Measurements from ENCODE around the gene UBE2I.
"Not testable (repeated sequence)": the region's sequence is repeated elsewhere in the genome, so short reads cannot be mapped to it uniquely, and the experiment has no call there.

Gene UBE2I

DNA sequence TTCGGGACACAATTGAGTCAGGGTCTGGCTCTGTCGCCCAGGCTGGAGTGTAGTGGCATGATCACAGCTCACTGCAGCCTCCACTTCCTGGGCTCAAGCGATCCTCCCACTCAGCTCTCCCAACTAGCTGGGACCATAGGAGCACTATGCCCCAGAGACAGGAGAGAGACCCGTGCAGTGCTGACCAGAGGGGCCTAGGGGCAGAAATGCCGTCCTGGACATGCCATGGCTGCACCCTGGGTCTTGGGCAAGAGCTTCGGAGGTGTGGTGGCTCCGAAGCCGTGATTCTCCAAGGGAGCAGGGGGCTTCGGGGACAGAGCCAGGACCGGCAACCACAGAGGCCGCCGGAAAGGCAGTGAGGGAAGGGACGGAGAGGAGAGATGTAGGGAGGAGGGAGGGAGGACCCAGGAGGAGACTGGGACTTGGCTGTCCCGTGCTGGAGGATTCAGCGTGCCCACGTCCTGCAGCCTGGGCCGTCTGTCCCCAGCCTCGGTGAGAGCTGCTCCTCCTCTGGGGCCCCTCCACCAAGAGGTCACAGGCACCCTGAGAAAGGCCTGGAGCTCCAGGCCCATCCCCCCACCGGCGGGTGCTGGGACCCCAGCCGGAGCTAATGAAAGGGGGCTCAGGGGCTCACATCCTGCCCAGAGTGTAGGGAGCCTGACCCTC lies 31.7 kb upstream of the UBE2I start:
- no peak for DNase-seq

DNA sequence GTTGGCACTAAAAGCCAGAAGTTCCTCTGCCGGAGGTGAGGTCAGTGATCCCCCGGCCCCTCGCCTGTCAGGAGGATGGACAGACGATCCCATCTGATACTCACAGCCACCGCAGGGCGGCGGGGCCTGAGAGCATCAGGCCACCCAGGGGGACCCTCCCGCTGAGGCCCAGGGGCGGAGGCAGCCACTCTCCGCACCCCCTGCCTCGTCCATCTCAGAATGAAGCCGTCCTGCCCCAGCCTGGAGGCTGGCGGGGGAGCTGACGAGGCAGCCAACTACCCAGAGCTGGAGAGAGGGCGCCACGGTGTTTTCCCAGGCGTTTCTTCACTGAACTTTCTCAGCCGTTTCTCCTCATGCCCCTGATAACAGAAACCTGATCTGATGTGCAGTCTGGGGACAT lies 31.0 kb upstream of the UBE2I start:
- no peak for DNase-seq

- DNase-seq: no peak
Measured at GRCh38 chr16:1279081-1279944, 30.1 kb upstream of the UBE2I start.

DNA sequence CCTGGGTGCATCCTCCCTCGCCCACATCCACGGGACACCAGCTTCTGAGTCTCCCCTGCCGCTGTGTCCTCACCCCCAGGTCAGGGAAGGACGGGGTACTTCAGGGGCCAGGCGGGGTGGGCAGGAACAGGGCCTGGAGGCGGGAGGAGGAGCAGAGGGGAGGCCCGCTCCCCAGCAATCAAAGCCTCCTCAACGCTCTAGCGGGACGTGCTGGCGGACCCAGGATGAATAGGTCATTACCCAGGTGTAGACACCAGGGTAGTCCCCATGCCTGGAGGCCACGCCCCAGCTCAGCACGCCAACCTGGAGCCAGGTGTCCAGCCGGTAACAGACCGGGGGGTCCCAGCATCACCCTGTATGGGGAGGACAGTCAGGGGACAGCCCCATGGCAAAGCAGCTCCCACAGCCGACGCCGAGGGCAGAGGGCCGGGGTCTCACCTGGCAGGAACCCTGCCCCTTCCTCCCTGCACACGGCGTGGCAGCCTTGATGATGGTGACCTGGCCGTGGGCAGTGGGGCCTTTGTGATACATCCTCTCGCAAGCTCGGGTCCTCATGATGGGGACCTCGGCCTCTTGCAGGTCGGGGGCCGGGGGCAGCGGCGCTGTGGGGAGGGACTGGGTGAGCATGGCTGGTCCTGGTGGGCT lies 29.4 kb upstream of the UBE2I start:
- DNase-seq: no peak

DNA sequence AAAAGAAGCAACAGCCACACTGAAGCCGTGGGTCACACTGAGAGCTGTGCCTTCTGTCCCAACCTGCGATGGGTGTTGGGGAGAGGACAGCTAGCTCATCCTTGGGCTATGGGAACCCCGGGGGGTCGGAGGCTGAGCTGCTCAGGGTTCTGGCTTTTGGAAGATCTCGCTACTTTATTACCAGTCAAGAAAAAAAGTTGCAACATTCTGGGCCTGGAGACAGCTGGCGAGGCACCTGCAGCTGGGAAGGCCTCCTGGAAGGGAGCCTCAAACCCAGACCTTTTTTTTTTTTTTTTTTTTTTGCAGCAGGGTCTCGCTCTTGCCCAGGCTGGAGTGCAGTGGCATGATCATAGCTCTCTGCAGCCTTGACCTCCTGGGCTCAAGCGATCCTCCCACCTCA lies 28.7 kb upstream of the UBE2I start:
- DNase-seq: no peak

DNA sequence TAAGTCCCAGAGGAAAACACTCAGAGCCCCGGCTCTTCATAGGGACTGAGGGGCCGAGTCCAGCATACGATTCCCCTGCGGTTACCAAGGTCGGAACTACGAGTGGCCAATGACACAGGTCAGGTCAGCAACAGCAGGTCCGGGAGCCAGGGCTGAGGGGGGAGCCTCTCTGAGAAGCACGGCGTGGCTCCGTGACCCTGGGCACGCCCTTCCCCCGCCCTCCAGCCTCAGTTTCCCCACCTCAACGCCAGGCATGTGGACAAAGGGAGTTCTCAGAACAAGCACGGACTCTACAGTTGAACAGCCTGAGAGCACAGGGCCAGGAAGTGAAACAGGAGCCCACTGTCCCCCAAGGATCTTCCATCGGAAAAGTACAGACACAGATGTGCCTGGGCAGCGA lies 27.9 kb upstream of the UBE2I start:
- DNase-seq: no peak

DNA sequence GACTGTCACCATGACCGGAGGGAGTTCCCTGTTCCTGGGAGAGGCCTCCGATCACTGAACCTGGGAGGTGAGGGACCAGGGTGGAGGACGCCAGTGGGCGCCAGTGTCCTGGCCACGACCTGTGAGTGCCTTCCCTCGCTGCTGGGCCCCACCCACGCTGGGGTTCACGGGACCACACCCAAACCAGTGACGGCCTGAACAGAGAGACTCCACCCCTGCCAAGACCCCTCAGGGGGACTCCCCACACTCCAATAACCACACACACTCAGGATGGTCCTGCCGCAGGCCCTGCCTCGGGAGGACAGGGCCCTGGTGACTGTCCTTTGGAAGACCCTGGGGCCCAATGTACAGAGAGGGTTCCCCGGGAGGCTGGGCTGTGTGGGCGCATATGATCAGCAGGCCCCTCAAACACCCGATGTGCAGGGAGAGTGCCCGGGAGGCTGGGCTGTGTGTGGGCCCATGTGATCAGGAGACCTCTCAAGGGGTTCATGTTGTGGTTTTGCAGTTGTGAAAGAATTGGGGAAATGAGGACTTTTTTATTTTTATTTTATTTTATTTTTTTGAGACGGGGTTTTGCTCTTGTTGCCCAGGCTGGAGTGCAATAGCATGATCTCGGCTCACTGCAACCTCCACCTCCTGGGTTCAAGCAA lies 27.0 kb upstream of the UBE2I start:
- DNase-seq: no peak

DNA sequence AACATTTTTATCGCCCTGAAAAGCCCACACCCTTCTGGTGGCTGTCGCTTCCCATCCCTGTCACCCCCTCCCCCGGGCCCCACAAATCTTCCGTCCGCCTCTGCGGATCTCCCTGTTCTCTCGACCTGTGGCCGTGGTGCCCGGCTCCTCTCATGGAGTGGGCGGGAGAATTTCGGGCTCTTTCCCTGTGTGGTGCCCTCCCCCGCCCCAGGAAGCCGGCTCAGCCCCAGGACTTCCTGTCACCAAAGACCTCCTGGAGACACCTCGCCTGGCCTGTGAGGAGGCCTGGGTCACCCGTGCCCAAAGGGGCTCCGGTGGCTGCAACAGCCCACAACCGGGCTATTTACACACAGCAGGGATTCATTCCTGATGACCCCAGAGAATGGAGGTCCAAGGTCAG lies 26.1 kb upstream of the UBE2I start:
- DNase-seq: no peak

DNA sequence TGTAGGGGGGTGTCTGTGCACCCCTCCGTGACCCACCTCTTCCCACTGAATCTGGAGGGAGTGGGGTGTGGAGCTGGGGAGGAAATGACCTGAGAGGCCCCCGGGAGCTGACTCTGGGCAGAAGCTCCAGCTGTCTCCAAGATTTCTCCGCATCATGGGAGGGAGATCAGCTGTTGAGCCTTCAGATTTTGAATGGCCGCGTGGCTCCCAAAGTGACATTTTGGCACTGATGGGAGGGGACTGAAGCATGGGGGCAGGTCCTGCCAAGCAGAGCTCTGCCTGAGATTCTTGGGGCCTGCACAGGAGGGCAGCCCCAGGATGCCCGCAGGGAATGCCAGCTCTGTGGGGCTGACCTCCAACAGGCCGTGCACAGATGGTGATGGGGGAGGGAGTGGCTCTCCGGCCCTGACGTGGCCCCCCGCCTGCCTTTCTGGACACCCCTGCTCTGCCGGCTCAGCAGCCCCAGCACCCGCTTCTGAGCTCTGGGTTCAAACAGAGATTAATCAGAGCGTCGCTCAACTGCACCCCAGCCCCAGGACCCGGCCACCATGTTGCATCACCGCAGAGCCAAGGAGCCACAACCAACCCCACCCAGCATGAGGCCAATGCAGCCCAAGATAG lies 25.3 kb upstream of the UBE2I start:
- no peak for DNase-seq

- DNase-seq: no peak
Measured at GRCh38 chr16:1285669-1286512, 23.5 kb upstream of the UBE2I start.

GRCh38 chr16:1286513-1287094 lies 22.8 kb upstream of the UBE2I start:
- DNase-seq: no peak

DNA sequence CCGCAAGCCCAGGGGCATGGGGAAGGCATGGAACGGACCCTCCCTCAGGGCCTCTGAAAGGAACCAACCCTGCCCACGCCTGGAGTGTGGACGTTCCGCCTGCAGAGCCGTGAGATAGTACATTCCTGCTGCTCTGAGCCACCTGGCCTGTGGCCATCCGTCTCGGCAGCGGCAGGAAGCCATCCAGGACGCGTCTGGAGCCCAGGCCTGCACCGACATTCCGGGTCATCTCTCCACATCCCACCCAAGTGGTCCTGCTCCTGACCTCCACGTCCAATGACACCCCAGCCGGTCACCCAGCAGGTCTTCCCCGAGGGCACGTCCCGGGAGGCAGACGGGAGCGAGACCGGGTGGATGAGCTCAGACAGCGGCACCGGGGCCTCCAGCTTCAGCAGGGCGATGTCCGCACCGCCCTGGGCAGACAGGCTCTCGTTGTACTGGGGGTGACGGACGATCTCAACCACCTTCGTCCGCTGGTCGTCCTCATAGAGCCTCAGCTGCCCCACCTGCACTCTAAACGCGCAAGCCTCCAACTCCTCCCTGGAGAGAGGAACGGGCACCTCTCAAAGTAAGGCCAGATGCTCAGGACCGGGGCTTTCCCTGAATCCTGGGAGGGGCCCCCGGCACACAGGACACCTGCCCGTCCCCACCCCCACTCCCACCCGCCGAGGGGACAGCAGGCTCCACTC lies 21.3 kb upstream of the UBE2I start:
- no peak for DNase-seq

DNA sequence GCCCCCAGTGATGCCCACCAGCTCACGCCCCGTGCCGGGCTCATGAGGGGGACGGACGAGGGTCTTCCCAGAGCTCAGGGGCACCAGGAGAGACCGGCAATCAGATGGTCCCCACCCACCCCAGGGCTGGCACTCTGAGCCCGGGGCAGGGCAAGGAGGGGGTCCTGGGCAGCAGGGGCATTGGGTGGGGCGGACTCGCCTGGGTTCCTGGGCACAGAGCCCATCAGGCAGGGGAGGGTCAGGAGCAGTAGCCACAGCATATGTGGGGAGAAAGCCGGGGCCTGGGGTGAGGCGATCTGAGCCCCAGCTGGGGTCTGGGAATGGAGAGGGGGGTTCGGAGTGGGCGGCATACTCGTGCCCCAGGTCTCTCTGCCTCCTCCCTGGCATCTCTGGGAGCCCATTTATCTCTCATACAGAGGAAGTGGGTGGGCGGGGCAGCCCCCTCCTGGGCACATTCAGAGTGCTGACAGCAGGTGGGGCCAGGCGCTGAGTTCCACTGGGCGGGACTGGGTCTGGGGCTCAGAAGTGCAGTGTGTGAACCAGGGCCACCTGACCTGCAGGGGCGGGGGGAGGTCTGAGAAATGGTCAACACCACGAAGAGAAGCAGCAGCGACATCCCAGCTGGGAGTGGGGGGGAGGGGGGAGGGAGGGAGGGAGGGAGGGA lies 20.5 kb upstream of the UBE2I start:
- no peak for DNase-seq

DNA sequence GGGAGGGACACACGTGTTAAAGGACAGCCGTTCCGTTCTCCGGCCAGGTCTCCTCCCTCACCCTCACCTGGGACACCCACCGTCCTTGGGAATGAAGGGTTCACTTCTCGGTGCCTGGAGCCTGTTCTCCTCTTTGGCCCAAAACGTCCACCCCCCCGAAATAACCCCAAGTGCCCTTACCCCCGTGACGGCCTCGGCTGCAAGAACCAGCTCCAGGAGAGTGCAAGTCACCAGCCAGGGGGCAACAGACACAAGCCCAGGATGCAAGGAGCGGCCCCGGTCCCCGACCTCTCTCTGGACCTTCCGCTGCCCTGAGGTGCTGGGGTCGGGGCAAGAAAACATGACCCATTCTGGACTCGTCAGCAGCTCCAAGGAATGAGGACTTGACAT lies 20.0 kb upstream of the UBE2I start:
- no peak for DNase-seq

- DNase-seq: no peak
Measured at GRCh38 chr16:1290063-1290501, 19.4 kb upstream of the UBE2I start.

DNA sequence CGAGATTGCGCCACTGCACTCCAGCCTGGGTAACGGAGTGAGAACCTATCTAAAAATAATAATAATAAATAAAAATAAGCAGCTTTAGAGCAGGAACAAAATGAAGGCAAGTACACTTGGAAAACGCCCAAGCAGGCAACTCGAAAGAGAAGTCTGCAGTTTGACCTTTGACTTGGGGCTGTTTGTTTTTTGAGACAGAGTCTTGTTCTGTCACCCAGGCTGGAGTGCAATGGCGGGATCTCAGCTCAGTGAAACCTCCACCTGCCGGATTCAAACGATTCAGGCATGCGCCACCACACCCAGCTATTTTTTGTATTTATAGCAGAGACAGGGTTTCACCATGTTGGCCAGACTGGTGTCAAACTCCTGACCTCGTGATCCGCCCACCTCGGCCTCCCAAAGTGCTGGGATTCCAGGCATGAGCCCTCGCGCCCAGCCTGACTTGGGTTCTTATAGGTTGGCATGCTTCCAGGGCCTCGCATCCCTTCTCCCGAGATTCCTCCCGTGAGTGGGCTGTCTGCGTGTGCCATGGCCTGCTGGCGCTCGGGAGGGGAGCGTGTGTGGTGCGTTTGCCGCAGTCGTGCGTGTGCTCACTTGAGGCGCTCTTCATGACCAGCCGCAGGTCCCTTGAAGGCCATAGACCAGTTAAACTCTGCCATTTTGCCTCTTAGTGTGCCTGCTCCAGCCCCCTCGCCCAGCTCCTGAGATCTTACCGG lies 18.4 kb upstream of the UBE2I start:
- DNase-seq: peak; percentile 71

DNA sequence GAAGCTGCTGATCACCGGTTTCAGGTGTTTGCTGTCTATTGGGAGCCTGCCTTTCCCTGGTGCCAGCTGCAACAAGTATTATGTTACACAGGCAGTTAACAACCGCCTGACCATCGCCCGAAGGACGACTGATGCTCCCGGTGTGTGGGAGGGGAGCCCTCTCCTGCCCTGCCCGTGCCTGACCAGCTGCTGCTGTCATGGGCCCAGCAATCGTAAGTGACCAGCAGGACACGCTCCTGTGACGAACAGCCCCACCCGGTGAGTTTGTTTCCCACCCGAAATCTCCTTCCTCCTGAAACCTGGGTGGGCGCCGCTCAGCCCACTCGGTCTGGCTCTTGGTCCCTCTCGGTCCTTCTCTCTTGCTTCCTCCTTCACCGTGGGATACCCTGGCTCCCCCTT lies 17.9 kb upstream of the UBE2I start:
- DNase-seq: peak; percentile 74

DNA sequence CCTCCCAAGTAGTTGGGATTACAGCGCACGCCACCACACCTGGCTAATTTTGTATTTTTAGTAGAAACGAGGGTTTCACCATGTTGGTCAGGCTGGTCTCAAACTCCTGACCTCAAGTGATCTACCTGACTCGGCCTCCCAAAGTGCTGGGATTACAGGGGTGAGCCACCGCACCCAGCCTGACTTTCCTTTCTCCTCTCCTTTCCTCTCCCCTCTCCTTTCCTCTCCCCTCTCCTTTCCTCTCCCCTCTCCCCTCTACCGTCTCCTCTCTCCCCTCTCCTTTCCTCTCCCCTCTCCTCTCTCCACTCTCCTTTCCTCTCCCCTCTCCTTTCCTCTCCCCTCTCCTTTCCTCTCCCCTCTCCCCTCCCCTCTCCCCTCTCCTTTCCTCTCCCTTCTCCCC lies 17.2 kb upstream of the UBE2I start:
- DNase-seq: not testable (repeated sequence)

GRCh38 chr16:1292808-1293207 lies 16.6 kb upstream of the UBE2I start:
- not testable (repeated sequence) for DNase-seq
